Retinal pigment epithelial cell (primary cell): ENCODE results near the gene NPRL2.

ENCODE experiments used
- DNase-seq: peaks from one replicate; pipeline ENCODE4 v3.0.0-alpha.2; 2010; ENCODE audit warnings: low read depth
- H3K4me3 ChIP-seq: 2 replicates; pipeline ENCODE4 v1.5.1; 2011; ENCODE audit warnings: mild to moderate bottlenecking, low read length, control low read depth, moderate library complexity
- TF ChIP-seq, protein P1 (sequence below): conservative IDR thresholded peaks from 2 replicates; pipeline ENCODE4 v1.5.1; 2011; ENCODE audit warnings: low read depth, low read length, control low read depth, inconsistent platforms

Gene NPRL2

DNA sequence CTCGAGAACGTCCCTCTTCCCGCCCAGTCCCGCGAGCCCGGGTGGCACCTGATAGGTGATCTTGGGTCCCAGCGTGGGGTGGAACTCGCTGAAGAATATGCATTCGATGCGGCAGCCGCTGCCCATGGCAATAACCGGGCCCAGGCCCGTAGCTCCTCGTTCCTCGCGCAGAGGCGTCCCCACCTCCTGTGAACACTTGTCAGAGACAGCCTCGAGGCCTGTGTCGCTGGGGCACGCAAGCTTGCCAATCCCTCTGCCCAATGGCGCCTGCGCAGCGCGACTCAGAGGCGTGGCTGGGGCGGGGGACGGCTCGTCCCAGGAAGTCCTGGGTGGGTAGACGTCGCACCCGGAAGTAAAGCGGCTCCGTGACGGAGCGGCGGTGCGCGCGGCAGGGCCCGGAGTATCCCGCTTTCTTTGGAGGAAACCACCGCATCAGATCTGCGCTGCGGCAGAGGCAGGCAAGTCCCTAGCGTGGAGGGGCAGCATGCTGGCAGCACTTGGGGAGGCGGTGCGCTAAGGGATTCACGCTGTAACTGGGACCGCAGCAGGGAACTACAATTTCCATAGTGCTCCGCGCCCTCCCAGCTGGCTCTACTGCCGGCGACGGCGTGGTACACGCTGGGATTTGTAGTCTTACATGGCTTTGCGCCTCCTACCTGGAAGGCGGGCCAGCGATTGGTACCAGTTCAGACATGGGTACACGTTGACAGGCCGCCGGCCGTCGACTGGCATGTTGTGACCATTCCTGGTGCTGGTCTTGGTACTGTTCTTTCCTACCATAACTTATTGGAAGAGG is at the start of gene NPRL2, which contains the start of gene CYB561D2:
Gene NPRL2 (minus strand): TSS at position 249 of the 796 bp plus-strand sequence. CDS start 123 bp downstream, at position 126.
Gene CYB561D2 (plus strand): TSS at position 336 of the 796 bp plus-strand sequence. CDS start 572 bp downstream, outside the sequence.
- TF ChIP-seq, protein P1, sequence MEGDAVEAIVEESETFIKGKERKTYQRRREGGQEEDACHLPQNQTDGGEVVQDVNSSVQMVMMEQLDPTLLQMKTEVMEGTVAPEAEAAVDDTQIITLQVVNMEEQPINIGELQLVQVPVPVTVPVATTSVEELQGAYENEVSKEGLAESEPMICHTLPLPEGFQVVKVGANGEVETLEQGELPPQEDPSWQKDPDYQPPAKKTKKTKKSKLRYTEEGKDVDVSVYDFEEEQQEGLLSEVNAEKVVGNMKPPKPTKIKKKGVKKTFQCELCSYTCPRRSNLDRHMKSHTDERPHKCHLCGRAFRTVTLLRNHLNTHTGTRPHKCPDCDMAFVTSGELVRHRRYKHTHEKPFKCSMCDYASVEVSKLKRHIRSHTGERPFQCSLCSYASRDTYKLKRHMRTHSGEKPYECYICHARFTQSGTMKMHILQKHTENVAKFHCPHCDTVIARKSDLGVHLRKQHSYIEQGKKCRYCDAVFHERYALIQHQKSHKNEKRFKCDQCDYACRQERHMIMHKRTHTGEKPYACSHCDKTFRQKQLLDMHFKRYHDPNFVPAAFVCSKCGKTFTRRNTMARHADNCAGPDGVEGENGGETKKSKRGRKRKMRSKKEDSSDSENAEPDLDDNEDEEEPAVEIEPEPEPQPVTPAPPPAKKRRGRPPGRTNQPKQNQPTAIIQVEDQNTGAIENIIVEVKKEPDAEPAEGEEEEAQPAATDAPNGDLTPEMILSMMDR: no peak
- peak; percentile 74 for DNase-seq

DNA sequence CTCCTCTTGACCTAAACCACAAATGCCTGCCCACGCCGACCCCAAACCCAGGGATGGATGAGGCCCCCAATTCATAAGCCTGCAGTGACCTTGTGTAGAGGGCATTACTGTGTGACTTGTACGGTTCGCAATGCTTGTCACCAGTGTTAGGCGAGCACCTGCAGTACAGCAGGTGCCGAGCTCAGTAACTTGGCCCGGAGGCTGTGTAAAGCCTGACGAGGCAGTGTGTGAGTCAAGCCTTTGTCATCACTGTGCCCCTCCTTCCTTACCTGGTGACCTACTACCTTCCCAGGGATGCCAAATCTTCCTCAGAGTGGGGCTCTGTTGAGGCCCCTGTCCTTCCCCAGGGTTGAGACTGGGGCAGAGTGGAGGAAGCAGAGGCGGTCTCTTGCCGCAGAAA is 45.9 kb upstream of the NPRL2 start:
- TF ChIP-seq, protein P1: no peak

More for the DNA sequence above, at the start of gene NPRL2, which contains the start of gene CYB561D2:
- H3K4me3 ChIP-seq: peak within 1 kb of the TSS; percentile 91

DNA sequence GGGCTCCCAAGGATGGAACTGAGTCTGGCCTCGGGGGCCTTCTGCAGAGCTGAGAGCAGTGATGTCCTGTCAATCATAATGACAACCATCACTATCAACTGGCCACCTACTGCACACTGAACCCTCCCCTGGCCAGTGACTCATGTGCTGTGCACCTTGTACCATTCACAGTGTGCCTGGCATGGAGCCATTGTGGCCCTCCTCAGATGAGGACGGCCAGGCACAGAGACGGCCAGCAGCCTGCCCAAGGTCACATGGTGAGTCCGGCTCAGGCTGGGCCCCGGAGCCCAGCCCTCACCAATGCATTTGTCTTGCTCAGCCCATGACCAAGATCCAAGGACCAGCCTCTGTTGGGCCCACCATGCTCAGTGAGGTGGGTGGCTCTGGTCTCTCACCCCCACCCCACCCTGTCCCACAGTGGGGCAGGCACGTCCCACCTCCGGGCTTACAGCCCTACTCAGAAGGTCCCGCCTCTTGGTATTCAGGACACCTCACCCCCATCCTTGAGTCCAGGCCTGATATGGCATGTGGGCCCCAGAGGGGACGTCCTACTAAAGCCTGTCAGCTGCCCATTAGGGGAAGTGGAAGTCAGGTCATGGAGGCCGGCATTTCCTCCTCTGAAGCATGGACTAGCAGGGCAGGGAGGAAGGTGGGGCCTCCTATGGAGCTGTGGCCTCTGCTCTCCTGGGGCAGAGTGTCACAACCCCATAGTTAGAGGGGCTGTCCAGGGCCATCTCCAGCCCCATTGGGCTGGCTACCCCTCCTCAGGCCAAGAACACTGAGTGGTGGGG is 44.7 kb upstream of the NPRL2 start:
- no peak for DNase-seq
- no peak overlapping the region for H3K4me3 ChIP-seq
- TF ChIP-seq, protein P1: no peak

More for the DNA sequence above, 45.9 kb upstream of the NPRL2 start:
- no peak for DNase-seq
- no peak overlapping the region for H3K4me3 ChIP-seq

DNA sequence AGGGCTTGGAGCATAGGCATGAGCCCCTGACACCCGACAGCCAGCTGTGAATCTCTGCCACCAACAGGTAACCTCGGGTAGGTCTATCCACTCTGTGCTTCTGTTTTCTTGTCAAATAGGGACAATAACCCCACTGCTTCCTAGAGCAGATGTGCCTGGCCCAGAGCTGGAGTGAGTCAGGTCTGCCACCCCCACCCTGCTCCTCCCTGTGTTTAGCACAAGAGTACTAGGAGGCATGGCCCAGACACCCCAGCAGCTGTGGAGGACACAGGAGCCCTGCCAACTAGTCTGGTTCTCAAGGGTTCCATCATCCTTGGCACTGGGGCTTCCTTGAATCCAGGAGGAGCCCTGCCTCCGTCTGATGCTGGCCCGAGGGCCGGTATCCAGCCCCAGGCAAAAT is 42.5 kb upstream of the NPRL2 start:
- no peak for DNase-seq
- TF ChIP-seq, protein P1: no peak
- H3K4me3 ChIP-seq: no peak overlapping the region

DNA sequence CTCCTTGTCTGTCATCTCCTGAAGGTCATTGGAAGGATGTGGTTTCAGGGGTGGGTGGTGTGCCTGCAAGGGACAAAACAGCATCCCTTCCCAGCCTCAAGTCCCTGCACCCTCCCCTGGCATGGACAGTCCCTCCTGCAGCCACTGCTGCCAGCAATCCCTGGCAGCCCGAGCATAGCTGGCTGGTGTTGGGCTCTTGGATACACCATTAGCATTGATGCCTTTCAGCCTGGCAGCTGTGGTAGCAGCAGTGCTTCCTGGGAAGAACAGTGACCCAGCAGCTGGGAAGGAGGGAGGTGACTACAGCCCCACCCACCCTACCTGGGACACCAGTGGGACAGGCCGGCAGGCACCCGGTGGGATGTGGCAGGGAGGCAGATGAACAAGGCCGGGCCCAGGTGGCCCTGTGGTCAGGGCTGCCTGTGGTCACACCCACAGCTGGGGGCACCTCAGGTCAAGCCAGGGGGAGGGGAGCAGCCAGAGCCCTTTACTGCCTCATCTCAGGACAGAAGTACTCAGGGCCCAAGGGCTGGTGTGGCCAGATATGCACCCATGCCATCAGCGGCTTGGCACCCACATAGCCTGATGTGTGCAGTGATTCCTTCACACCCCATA is 41.6 kb upstream of the NPRL2 start:
- DNase-seq: no peak
- no peak overlapping the region for H3K4me3 ChIP-seq
- TF ChIP-seq, protein P1: no peak

DNA sequence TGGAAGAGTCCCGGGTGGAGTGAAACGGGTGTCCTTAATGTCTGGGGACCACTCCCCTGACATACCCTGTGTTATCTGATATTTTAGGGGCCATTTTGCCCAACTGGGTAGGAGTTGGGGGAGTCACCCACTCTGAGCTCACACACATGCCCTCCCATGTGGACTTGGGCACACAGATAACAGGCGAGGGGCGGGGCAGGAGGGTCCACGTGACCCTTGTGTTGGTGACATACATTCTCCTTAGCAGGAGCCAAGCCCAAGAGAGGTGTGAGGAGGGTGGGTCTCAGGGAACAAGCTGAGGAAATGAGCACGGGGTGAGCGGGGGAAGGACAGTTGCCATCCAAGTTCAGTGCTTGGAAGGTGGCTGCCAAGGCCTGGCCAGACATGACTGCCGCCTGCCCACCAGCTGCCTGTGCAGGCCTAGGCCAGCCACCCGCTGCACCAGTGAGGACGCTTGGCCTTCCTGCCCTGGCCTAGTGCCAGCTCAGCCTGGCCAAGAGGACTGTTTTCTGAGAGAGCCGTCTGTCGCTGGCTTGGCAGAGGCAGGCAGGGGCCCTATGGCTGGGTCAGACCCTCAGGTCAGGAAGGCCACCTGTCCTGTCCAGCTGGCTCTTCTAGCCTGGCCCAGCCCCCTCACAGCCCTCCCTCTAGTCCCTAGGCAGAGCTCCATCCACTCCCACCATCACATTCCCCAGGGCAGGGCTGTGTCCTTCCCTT is 40.1 kb upstream of the NPRL2 start:
- TF ChIP-seq, protein P1: no peak
- no peak for DNase-seq
- no peak overlapping the region for H3K4me3 ChIP-seq
